IPS-15b (cell line): Measurements from ENCODE around the gene CHMP2B.
"Not testable (repeated sequence)": the region's sequence is repeated elsewhere in the genome, so short reads cannot be mapped to it uniquely, and the experiment has no call there.

Source experiments
- H3K27me3 ChIP-seq: one replicate; pipeline ENCODE4 v1.6.1; 2013; ENCODE audit warnings: low read length; ENCODE audit not compliant: control insufficient read depth, insufficient read depth
- H3K36me3 ChIP-seq: one replicate; pipeline ENCODE4 v1.6.1; 2013; ENCODE audit warnings: low read length; ENCODE audit not compliant: control insufficient read depth, insufficient read depth
- H3K4me1 ChIP-seq: one replicate; pipeline ENCODE4 v1.6.1; 2013; ENCODE audit warnings: mild to moderate bottlenecking, low read length; ENCODE audit not compliant: control insufficient read depth, insufficient read depth
- H3K4me3 ChIP-seq: one replicate; pipeline ENCODE4 v1.5.1; 2013; ENCODE audit warnings: low read depth, low read length
- H3K9ac ChIP-seq: one replicate; pipeline ENCODE4 v1.6.1; 2013; ENCODE audit warnings: low read depth, mild to moderate bottlenecking, low read length
- H3K9me3 ChIP-seq: one replicate; pipeline ENCODE4 v1.6.1; 2013; ENCODE audit warnings: mild to moderate bottlenecking, low read length; ENCODE audit not compliant: control insufficient read depth, insufficient read depth

CHMP2B gene

DNA sequence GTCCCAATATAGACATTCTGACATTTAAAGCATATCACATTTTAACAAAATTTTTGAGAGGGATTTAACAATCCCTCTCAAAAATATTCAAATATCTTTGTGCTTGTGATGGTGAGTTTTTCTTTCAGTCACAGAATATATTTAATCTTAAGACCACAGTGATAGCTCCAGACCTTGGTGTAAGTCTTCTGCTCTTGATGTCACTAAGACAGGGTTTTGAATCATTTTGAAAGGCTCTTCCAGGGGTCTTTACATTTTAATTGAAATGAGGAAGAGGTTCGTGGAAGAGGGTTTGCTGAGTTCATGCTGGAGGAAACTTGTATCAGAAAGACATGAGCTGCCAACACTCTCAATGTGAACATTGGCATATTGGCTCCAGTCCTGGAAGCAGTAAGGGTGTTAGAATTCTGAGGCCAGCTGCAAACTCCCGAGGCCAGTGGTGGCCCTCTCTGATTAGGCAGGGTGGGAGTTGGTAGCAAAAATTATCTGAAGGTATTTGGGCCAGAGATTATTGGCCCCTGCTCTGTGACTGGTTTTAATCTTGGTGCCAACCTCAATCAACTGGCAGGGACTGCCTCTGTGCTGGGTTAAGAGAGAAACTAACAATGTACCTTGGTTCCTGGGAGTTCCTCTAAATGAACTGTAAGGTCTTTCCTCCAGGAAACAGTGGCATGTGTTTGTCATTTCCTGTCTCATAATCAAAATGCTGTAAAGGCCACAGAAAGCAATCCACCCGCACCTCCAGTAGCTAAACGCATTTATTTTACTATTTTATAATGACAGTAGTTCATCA is 44.0 kb downstream of the CHMP2B start:
- Histone ChIP-seq H3K4me1 (no peaks in the 10 kb centered on the region), H3K36me3 (no peaks in the 10 kb centered on the region), H3K9ac (no peak overlapping the region), H3K9me3 (no peaks in the 10 kb centered on the region), H3K4me3 (no peak overlapping the region), H3K27me3 (no peaks in the 10 kb centered on the region)

DNA sequence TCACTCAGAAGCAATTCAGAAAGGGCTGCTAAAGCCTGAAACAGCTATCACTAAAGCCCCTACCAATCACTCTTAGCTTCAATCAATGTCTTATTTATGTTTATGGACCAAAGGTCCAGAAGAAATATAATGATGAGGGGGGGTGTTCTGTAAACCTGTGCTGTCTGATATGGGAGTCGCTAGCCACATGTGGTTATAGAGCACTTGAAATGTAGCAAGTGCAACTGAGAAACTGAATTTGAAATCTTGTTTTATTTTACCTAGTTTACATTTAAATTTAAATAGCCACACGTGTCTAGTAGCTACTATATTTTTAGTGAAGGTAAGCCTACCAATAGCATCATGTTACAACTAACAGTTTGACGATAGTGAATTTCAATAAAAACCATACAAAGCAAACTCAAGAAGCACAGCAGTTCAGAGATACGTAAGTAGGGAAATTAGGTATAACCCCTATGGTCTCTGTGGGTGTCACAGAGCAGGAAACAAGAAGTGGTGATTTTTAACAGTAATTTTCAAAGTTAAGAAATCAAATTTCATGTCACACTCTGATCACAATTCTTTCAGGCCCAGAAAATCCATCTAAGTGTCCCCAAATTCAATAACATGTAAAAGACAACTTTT is 45.7 kb downstream of the CHMP2B start:
- Histone ChIP-seq H3K36me3 (no peaks in the 10 kb centered on the region), H3K27me3 (no peaks in the 10 kb centered on the region), H3K9me3 (no peaks in the 10 kb centered on the region), H3K4me3 (no peak overlapping the region), H3K9ac (no peak overlapping the region), H3K4me1 (no peaks in the 10 kb centered on the region)

DNA sequence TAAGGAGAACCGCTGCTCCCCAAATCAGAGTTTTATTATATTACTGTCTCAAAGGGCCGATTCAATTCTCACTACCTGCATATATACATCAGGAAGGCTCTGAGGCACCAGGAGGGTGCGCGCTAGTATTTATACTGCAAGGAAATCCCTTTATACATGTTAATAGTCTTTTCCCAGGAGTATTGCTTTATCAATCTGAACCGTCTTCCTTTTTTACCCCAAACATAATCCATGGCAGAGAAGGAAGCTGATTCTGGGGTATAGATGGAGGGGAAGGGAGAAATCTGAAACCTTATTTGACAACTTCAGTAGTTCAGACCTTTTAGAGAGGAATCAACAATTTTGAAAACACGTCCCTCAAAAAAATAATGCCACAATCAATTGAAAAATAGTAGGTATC is 49.4 kb downstream of the CHMP2B start, which contains the start of gene POU1F1:
POU1F1 (minus strand) TSS at position 101 of the 400 bp plus-strand sequence. CDS start 122 bp downstream, outside the sequence.
- no peaks in the 10 kb centered on the region for H3K9me3 ChIP-seq
- H3K27me3 ChIP-seq = no peaks in the 10 kb centered on the region
- no peak within 1 kb of the TSS for H3K9ac ChIP-seq
- no peaks in the 10 kb centered on the region for H3K4me1 ChIP-seq
- no peak within 1 kb of the TSS for H3K4me3 ChIP-seq
- no peaks in the 10 kb centered on the region for H3K36me3 ChIP-seq

DNA sequence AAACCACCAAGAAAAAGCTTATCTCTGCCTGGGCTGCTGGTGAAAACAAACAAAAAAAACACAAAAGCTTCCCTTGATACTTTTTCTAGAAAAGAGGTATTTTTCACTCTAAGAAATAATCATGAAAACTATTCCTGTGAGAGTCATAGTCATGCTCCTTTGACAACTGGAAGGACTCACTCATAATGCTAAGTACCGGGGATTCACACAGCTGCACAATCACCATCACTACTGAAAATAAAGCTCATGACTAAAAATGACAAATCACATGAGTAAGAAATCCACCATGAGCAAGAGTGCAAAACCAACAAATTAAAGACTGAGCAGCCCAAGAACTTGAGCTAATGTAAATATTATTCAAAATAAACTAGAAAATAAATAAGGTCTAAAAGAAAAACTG is 59.9 kb downstream of the CHMP2B start:
- Histone ChIP-seq H3K4me1 (no peaks in the 10 kb centered on the region), H3K9ac (no peak overlapping the region), H3K4me3 (no peak overlapping the region)

DNA sequence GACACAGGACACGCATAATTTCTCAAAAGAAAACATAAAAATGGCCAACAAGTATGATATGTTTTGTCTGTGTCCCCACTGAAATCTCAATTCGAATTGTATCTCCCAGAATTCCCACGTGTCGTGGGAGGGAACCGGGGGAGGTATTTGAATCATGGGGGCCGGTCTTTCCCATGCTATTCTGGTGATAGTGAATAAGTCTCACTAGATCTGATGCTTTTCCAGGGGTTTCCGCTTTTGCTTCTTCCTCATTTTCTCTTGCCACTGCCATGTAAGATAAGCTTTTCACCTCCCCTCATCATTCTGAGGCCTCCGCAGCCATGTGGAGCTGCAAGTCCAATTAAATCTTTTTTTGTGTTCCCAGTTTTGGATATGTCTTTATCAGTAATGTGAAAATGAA is 61.3 kb downstream of the CHMP2B start:
- Histone ChIP-seq H3K9me3 (no peaks in the 10 kb centered on the region), H3K4me3 (no peak overlapping the region)

More for the DNA sequence above, 59.9 kb downstream of the CHMP2B start:
- H3K9me3 ChIP-seq = no peaks in the 10 kb centered on the region
- H3K27me3 ChIP-seq = no peaks in the 10 kb centered on the region
- H3K36me3 ChIP-seq = no peaks in the 10 kb centered on the region

DNA sequence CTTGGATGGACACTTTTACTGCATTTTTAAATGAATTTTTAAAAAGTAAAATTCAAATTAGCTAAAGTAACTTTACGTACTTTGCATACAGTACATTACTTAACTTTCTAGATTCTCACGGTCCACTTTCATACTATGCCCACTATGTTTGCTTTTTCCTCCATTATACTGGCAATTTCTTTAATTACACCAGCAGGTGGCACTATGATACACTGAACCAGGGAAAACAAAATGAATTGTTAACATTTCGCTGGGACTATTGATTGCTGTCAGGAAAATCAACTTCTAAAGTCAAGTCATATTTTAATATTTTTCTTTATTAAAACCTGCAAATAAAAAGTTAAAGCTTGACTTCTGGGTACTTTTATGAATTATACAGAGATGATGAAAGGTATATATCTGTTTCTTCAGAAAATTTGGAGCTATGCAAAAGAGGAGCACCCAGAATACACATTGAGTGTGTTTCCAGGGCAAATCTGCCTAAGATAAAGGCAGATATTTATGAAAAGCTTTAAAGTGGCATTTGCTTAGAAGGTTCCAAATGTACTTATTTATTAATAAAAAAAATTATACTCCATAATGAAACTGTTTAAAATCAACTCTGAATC is 71.1 kb downstream of the CHMP2B start:
- Histone ChIP-seq H3K9ac (no peak overlapping the region), H3K36me3 (no peaks in the 10 kb centered on the region), H3K4me3 (no peak overlapping the region)

More for the DNA sequence above, 61.3 kb downstream of the CHMP2B start:
- Histone ChIP-seq H3K36me3 (no peaks in the 10 kb centered on the region), H3K9ac (no peak overlapping the region), H3K4me1 (no peaks in the 10 kb centered on the region), H3K27me3 (no peaks in the 10 kb centered on the region)

DNA sequence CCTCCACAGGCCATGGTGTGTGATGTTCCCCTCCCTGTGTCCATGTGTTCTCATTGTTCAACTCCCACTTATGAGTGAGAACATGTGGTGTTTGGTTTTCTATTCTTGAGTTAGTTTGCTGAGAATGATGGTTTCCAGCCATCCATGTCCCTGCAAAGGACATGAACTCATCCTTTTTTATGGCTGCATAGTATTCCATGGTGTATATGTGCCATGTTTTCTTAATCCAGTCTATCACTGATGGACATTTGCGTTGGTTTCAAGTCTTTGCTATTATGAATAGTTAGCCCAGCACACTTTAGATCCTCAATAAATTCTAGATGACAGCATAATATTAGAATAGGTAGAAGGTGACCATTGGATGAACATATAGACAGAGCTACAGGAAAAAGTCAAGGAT is 77.9 kb downstream of the CHMP2B start:
- H3K4me1 ChIP-seq, H3K9me3 ChIP-seq, H3K9ac ChIP-seq, H3K4me3 ChIP-seq, H3K27me3 ChIP-seq, H3K36me3 ChIP-seq: not testable (repeated sequence)

More for the DNA sequence above, 71.1 kb downstream of the CHMP2B start:
- H3K9me3 ChIP-seq = no peaks in the 10 kb centered on the region
- no peaks in the 10 kb centered on the region for H3K27me3 ChIP-seq
- H3K4me1 ChIP-seq = no peaks in the 10 kb centered on the region
